HAP-1 (cell line): ENCODE results near the gene DENND1C.
"Not testable (repeated sequence)": the region's sequence is repeated elsewhere in the genome, so short reads cannot be mapped to it uniquely, and the experiment has no call there.

ENCODE experiments used
- DNase-seq, 2 experiments: peaks; one replicate each; pipeline ENCODE4 v3.0.0-alpha.2; 2016 to 2020; ENCODE audit warnings: low spot score in 2 of 2
- H3K27me3 ChIP-seq: fragments of 250-450 bp; sonication (Bioruptor Pico); 2 replicates; pipeline ENCODE4 v1.5.1; 2020; ENCODE audit warnings: low read depth, mild to moderate bottlenecking, moderate library complexity
- H3K36me3 ChIP-seq: fragments of 250-450 bp; sonication (Bioruptor Pico); replicated peaks from 2 replicates; pipeline ENCODE4 v1.5.1; 2020; ENCODE audit warnings: mild to moderate bottlenecking
- H3K4me1 ChIP-seq: fragments of 250-450 bp; sonication (Bioruptor Pico); 2 replicates; pipeline ENCODE4 v1.5.1; 2020; ENCODE audit warnings: mild to moderate bottlenecking
- H3K4me3 ChIP-seq: fragments of 250-450 bp; sonication (Bioruptor Pico); 2 replicates; pipeline ENCODE4 v1.5.1; 2020; ENCODE audit warnings: mild to moderate bottlenecking, moderate library complexity
- H3K9me3 ChIP-seq: fragments of 250-450 bp; sonication (Bioruptor Pico); 2 replicates; pipeline ENCODE4 v1.5.1; 2020; ENCODE audit warnings: mild to moderate bottlenecking, moderate library complexity
- in situ Hi-C: fragments of 300-500 bp; cut with MboI; formaldehyde crosslinking; loops from 3 replicates; pipeline ENCODE4 v1.14.3; 2020; ENCODE audit warnings: low sequenced_read_pairs, inconsistent platforms, mixed read lengths

The DENND1C gene

GRCh38 chr19:6448045-6448444 lies 33.5 kb downstream of the DENND1C start:
- Histone ChIP-seq H3K4me3 (no peak overlapping the region), H3K36me3 (no peaks in the 10 kb centered on the region; the same call in 1 of the 2 replicates), H3K4me1 (no peaks in the 10 kb centered on the region), H3K27me3 (no peaks in the 10 kb centered on the region), H3K9me3 (no peaks in the 10 kb centered on the region)
- DNase-seq = no peak
- in situ Hi-C loops = no loop called here

GRCh38 chr19:6446452-6446851 lies 35.1 kb downstream of the DENND1C start:
- Histone ChIP-seq H3K4me1 (no peaks in the 10 kb centered on the region), H3K36me3 (no peaks in the 10 kb centered on the region; the same call in 1 of the 2 replicates)
- no peak for DNase-seq

GRCh38 chr19:6443986-6444385 lies 37.6 kb downstream of the DENND1C start:
- Histone ChIP-seq H3K4me1 (no peaks in the 10 kb centered on the region), H3K4me3 (no peak overlapping the region), H3K27me3 (no peaks in the 10 kb centered on the region), H3K9me3 (no peaks in the 10 kb centered on the region), H3K36me3 (no peaks in the 10 kb centered on the region; the same call in 1 of the 2 replicates)
- in situ Hi-C loops = no loop called here
- no peak for DNase-seq

More at GRCh38 chr19:6446452-6446851, 35.1 kb downstream of the DENND1C start:
- Histone ChIP-seq H3K4me3 (no peak overlapping the region), H3K9me3 (no peaks in the 10 kb centered on the region), H3K27me3 (no peaks in the 10 kb centered on the region)
- in situ Hi-C loops = no loop called here

- no peaks in the 10 kb centered on the region; the same call in 1 of the 2 replicates for H3K36me3 ChIP-seq
- in situ Hi-C loops = no loop called here
- no peaks in the 10 kb centered on the region for H3K9me3 ChIP-seq
- H3K4me1 ChIP-seq = no peaks in the 10 kb centered on the region
- H3K4me3 ChIP-seq = no peak overlapping the region
- DNase-seq = no peak
- no peaks in the 10 kb centered on the region for H3K27me3 ChIP-seq
Measured at GRCh38 chr19:6442087-6442688, 39.4 kb downstream of the DENND1C start.

GRCh38 chr19:6440905-6441304 lies 40.7 kb downstream of the DENND1C start:
- no peak for DNase-seq
- Histone ChIP-seq H3K4me1 (no peaks in the 10 kb centered on the region), H3K9me3 (no peaks in the 10 kb centered on the region), H3K4me3 (no peak overlapping the region), H3K36me3 (no peaks in the 10 kb centered on the region; the same call in 1 of the 2 replicates), H3K27me3 (no peaks in the 10 kb centered on the region)
- in situ Hi-C loops = no loop called here

GRCh38 chr19:6439743-6440142 lies 41.8 kb downstream of the DENND1C start:
- no peak for DNase-seq
- H3K9me3 ChIP-seq = no peaks in the 10 kb centered on the region
- H3K27me3 ChIP-seq = no peaks in the 10 kb centered on the region
- H3K36me3 ChIP-seq = no peaks in the 10 kb centered on the region
- in situ Hi-C loops = no loop called here
- no peak overlapping the region for H3K4me3 ChIP-seq
- H3K4me1 ChIP-seq = no peaks in the 10 kb centered on the region

GRCh38 chr19:6433663-6434062 lies 47.9 kb downstream of the DENND1C start, which contains the start of gene SLC25A41:
Gene SLC25A41, minus strand, starts transcription at chr19:6433763. Its CDS starts 70 bp downstream, at chr19:6433693.
- DNase-seq = no peak
- no peaks in the 10 kb centered on the region for H3K36me3 ChIP-seq
- H3K4me1 ChIP-seq = no peaks in the 10 kb centered on the region
- in situ Hi-C loops = no loop called here
- no peaks in the 10 kb centered on the region for H3K9me3 ChIP-seq
- H3K4me3 ChIP-seq = no peak within 1 kb of the TSS
- no peaks in the 10 kb centered on the region for H3K27me3 ChIP-seq

GRCh38 chr19:6433165-6433564 lies 48.4 kb downstream of the DENND1C start:
- no peak overlapping the region for H3K4me3 ChIP-seq
- H3K4me1 ChIP-seq = no peaks in the 10 kb centered on the region
- no peaks in the 10 kb centered on the region for H3K27me3 ChIP-seq
- H3K36me3 ChIP-seq = no peaks in the 10 kb centered on the region
- in situ Hi-C loops = no loop called here
- no peaks in the 10 kb centered on the region for H3K9me3 ChIP-seq
- no peak for DNase-seq

- DNase-seq = no peak
- in situ Hi-C loops = no loop called here
- Histone ChIP-seq H3K27me3 (no peaks in the 10 kb centered on the region), H3K36me3 (no peaks in the 10 kb centered on the region), H3K9me3 (no peaks in the 10 kb centered on the region), H3K4me3 (no peak overlapping the region), H3K4me1 (no peaks in the 10 kb centered on the region)
Measured at GRCh38 chr19:6431891-6432290, 49.7 kb downstream of the DENND1C start.

- no peak overlapping the region for H3K4me3 ChIP-seq
- H3K9me3 ChIP-seq = peaks cover 3% of the 10 kb centered on the region; the same call in 1 of the 2 replicates
- peaks cover 5% of the 10 kb centered on the region for H3K4me1 ChIP-seq
- no peaks in the 10 kb centered on the region; the same call in 1 of the 2 replicates for H3K36me3 ChIP-seq
- DNase-seq = no peak
- in situ Hi-C loops = no loop called here
- no peaks in the 10 kb centered on the region for H3K27me3 ChIP-seq
Measured at GRCh38 chr19:6429419-6430221, 52.0 kb downstream of the DENND1C start.

GRCh38 chr19:6428692-6429418 lies 52.7 kb downstream of the DENND1C start:
- in situ Hi-C loops, H3K4me3 ChIP-seq, DNase-seq, H3K9me3 ChIP-seq, H3K36me3 ChIP-seq, H3K27me3 ChIP-seq, H3K4me1 ChIP-seq: not testable (repeated sequence)

- Histone ChIP-seq H3K4me3 (no peak overlapping the region), H3K4me1 (peaks cover 11% of the 10 kb centered on the region), H3K9me3 (peaks cover 3% of the 10 kb centered on the region; the same call in 1 of the 2 replicates), H3K36me3 (peaks cover 14% of the 10 kb centered on the region), H3K27me3 (no peaks in the 10 kb centered on the region)
- no peak for DNase-seq
- in situ Hi-C loops = no loop called here
Measured at GRCh38 chr19:6427131-6427530, 54.5 kb downstream of the DENND1C start.

GRCh38 chr19:6425732-6426620 lies 55.6 kb downstream of the DENND1C start:
- in situ Hi-C loops = no loop called here
- peak overlapping the region; percentile 11; the same call in 1 of the 2 replicates for H3K4me3 ChIP-seq
- peak in 1 of 2 experiments; percentile 29 for DNase-seq
- no peaks in the 10 kb centered on the region for H3K27me3 ChIP-seq
- peaks cover 25% of the 10 kb centered on the region for H3K36me3 ChIP-seq
- H3K4me1 ChIP-seq = peaks cover 11% of the 10 kb centered on the region
- H3K9me3 ChIP-seq = peaks cover 3% of the 10 kb centered on the region; the same call in 1 of the 2 replicates
